ENCODE measurements around the gene CD63.
A peak's percentile ranks its signal among the peaks of the same experiment; 100 is the strongest.

CD63 gene

DNA sequence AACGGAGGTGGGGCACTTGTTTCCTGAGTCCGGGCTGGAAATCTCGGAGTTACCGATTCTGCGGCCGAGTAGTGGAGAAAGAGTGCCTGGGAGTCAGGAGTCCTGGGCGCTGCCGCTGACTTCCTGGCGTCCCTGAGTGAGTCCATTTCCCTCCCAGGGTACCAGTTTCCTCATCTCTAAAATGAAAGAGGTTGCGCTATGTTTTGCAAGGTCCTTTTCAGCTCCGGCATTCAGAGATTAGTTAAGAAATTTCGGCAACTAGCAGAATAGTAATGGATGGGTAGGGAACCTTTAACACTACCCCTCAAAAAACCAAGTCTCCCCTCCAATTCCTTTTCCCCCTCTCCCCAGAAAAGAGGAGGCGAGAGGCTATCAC lies 12.2 kb downstream of the CD63 start:
- peak overlapping the region; percentile 77 for H3K27ac ChIP-seq (ENCODE audit: extremely low read depth, low read depth, low read length)
- ChIA-PET POLR2A (interaction anchor here (1.2 to 2.7 kb wide), 6 partner anchors 8 to 101 kb away, joined by 3 to 17 read pairs (median 4); partner anchors contain the start of genes CD63, ORMDL2 and SARNP), CTCF (interaction anchor here (0.6 to 3.0 kb wide), 7 partner anchors 10 to 219 kb away, joined by 3 to 21 read pairs (median 3); no protein-coding TSS in a partner anchor)
- peak overlapping the region; percentile 83 for H3K4me3 ChIP-seq (ENCODE audit: low read depth, low read length)
- H3K9me3 ChIP-seq (ENCODE audit: control insufficient read depth, insufficient read depth, low read depth, low read length) = no peaks in the 10 kb centered on the region
- TF ChIP-seq BCL11B (tag by site-specific recombination; IDR thresholded peaks at IDR 0.05; ENCODE audit: low read depth) (no peak), GLIS2 (tag by site-specific recombination; IDR thresholded peaks at IDR 0.05) (0 out of 2 replicates have a peak, but pooled peaks have one; percentile 6), ZNF501 (tag by site-specific recombination; IDR thresholded peaks at IDR 0.05) (no peak), GLIS1 (tag by site-specific recombination; IDR thresholded peaks at IDR 0.05) (peak; percentile 39), ZNF138 (tag by site-specific recombination; IDR thresholded peaks at IDR 0.05; ENCODE audit: borderline replicate concordance) (no peak), ZNF335 (tag by site-specific recombination; conservative IDR thresholded peaks at IDR 0.05) (peak; percentile 18)
- TF ChIP-seq, protein P1, sequence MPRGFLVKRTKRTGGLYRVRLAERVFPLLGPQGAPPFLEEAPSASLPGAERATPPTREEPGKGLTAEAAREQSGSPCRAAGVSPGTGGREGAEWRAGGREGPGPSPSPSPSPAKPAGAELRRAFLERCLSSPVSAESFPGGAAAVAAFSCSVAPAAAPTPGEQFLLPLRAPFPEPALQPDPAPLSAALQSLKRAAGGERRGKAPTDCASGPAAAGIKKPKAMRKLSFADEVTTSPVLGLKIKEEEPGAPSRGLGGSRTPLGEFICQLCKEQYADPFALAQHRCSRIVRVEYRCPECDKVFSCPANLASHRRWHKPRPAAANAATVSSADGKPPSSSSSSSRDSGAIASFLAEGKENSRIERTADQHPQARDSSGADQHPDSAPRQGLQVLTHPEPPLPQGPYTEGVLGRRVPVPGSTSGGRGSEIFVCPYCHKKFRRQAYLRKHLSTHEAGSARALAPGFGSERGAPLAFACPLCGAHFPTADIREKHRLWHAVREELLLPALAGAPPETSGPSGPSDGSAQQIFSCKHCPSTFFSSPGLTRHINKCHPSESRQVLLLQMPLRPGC (tag by site-specific recombination; IDR thresholded peaks at IDR 0.05) = 0 out of 2 replicates have a peak, but pooled peaks have one; percentile 9
- TF ChIP-seq, protein P2, sequence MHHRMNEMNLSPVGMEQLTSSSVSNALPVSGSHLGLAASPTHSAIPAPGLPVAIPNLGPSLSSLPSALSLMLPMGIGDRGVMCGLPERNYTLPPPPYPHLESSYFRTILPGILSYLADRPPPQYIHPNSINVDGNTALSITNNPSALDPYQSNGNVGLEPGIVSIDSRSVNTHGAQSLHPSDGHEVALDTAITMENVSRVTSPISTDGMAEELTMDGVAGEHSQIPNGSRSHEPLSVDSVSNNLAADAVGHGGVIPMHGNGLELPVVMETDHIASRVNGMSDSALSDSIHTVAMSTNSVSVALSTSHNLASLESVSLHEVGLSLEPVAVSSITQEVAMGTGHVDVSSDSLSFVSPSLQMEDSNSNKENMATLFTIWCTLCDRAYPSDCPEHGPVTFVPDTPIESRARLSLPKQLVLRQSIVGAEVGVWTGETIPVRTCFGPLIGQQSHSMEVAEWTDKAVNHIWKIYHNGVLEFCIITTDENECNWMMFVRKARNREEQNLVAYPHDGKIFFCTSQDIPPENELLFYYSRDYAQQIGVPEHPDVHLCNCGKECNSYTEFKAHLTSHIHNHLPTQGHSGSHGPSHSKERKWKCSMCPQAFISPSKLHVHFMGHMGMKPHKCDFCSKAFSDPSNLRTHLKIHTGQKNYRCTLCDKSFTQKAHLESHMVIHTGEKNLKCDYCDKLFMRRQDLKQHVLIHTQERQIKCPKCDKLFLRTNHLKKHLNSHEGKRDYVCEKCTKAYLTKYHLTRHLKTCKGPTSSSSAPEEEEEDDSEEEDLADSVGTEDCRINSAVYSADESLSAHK (tag by site-specific recombination; IDR thresholded peaks at IDR 0.05) = peak; percentile 12; the same call in 1 of the 2 replicates
- TF ChIP-seq, protein P3, sequence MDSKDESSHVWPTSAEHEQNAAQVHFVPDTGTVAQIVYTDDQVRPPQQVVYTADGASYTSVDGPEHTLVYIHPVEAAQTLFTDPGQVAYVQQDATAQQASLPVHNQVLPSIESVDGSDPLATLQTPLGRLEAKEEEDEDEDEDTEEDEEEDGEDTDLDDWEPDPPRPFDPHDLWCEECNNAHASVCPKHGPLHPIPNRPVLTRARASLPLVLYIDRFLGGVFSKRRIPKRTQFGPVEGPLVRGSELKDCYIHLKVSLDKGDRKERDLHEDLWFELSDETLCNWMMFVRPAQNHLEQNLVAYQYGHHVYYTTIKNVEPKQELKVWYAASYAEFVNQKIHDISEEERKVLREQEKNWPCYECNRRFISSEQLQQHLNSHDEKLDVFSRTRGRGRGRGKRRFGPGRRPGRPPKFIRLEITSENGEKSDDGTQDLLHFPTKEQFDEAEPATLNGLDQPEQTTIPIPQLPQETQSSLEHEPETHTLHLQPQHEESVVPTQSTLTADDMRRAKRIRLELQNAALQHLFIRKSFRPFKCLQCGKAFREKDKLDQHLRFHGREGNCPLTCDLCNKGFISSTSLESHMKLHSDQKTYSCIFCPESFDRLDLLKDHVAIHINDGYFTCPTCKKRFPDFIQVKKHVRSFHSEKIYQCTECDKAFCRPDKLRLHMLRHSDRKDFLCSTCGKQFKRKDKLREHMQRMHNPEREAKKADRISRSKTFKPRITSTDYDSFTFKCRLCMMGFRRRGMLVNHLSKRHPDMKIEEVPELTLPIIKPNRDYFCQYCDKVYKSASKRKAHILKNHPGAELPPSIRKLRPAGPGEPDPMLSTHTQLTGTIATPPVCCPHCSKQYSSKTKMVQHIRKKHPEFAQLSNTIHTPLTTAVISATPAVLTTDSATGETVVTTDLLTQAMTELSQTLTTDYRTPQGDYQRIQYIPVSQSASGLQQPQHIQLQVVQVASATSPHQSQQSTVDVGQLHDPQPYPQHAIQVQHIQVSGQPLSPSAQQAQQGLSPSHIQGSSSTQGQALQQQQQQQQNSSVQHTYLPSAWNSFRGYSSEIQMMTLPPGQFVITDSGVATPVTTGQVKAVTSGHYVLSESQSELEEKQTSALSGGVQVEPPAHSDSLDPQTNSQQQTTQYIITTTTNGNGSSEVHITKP (tag by site-specific recombination; IDR thresholded peaks at IDR 0.05) = peak; percentile 98
- H3K36me3 ChIP-seq (ENCODE audit: control insufficient read depth in 2 of 2, insufficient read depth in 1 of 2, low read length in 2 of 2) = peaks cover 0 to 20% of the 10 kb centered on the region in 2 experiments; a peak in 1 of 3 replicates
- peaks cover 13% of the 10 kb centered on the region; the same call in 1 of the 2 replicates for H3K4me1 ChIP-seq (ENCODE audit: control insufficient read depth, insufficient read depth, low read length)

DNA sequence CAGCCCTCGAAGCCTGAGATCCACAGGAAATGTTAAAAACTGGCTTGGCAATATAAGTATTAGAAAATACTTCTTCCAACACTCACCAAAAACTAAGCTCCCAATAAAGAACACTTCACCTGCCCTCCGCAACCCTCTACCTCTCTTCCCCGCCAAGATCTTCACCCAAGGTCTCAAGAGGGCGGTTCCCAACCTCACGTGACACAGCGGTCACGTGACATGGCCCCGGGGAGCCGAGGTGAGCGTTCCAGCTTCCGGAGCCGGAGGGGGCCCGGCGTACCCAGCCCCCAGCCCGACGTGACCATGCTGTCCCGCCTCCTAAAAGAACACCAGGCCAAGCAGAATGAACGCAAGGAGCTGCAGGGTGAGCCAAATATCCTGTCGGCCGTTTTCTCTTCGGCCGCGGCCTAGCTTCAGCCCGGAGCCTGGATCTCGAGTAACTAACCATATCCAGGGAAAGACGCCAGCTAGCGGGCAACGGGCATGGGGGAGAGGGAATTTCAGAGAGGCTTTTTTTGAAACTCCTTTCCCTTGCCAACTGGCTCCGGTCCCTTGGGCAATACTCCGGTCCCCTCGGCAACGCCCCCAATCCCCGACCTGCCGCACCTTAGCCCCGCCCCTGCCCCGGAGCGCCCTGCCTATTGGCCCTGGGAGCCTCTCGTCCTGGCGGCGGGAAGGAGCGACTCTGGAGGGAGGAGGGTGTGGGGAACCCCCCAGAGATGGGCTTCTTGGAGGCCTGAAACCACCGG lies 12.8 kb downstream of the CD63 start, which contains the start of gene BLOC1S1:
Gene BLOC1S1, plus strand, starts transcription at position 214 of the 749 bp plus-strand sequence. Its CDS starts 6 bp downstream, at position 220.
- Histone ChIP-seq H3K4me3 (ENCODE audit: low read depth, low read length) (peak within 1 kb of the TSS; percentile 83), H3K9me3 (ENCODE audit: control insufficient read depth, insufficient read depth, low read depth, low read length) (no peaks in the 10 kb centered on the region), H3K27ac (ENCODE audit: extremely low read depth, low read depth, low read length) (peak within 1 kb of the TSS; percentile 77), H3K36me3 (ENCODE audit: control insufficient read depth in 2 of 2, insufficient read depth in 1 of 2, low read length in 2 of 2) (peaks cover 0 to 20% of the 10 kb centered on the region in 2 experiments; a peak in 1 of 3 replicates), H3K4me1 (ENCODE audit: control insufficient read depth, insufficient read depth, low read length) (peaks cover 13% of the 10 kb centered on the region; the same call in 1 of the 2 replicates)
- POLR2A ChIA-PET = interaction anchor here (1.0 to 2.7 kb wide), 7 partner anchors 9 to 102 kb away, joined by 3 to 17 read pairs (median 4); partner anchors contain the start of genes CD63, ORMDL2 and SARNP
- CTCF ChIA-PET = interaction anchor here (0.6 to 3.0 kb wide), 10 partner anchors 10 to 281 kb away, joined by 3 to 21 read pairs (median 3); a partner anchor contains a TSS
- TF ChIP-seq SP3 (tag by site-specific recombination; IDR thresholded peaks at IDR 0.05) (peak; percentile 94), ZNF266 (tag by site-specific recombination; IDR thresholded peaks at IDR 0.05; ENCODE audit: low read depth) (0 out of 2 replicates have a peak, but pooled peaks have one; percentile 14), KLF1 (tag by site-specific recombination; IDR thresholded peaks at IDR 0.05) (peak; percentile 91), HOXD13 (CRISPR knock-in tag; IDR thresholded peaks at IDR 0.05; ENCODE audit: borderline replicate concordance) (no peak), ZNF843 (tag by site-specific recombination; IDR thresholded peaks at IDR 0.05) (peak; percentile 77), ZBTB17 (tag by site-specific recombination; IDR thresholded peaks at IDR 0.05) (peak; percentile 92), OSR2 (tag by site-specific recombination; IDR thresholded peaks at IDR 0.05) (peak; percentile 71)
- TF ChIP-seq, protein P4, sequence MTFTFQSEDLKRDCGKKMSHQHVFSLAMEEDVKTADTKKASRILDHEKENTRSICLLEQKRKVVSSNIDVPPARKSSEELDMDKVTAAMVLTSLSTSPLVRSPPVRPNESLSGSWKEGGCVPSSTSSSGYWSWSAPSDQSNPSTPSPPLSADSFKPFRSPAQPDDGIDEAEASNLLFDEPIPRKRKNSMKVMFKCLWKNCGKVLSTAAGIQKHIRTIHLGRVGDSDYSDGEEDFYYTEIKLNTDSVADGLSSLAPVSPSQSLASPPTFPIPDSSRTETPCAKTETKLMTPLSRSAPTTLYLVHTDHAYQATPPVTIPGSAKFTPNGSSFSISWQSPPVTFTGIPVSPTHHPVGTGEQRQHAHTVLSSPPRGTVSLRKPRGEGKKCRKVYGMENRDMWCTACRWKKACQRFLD (tag by site-specific recombination; IDR thresholded peaks at IDR 0.05) = peak; percentile 95
- TF ChIP-seq, protein P5, sequence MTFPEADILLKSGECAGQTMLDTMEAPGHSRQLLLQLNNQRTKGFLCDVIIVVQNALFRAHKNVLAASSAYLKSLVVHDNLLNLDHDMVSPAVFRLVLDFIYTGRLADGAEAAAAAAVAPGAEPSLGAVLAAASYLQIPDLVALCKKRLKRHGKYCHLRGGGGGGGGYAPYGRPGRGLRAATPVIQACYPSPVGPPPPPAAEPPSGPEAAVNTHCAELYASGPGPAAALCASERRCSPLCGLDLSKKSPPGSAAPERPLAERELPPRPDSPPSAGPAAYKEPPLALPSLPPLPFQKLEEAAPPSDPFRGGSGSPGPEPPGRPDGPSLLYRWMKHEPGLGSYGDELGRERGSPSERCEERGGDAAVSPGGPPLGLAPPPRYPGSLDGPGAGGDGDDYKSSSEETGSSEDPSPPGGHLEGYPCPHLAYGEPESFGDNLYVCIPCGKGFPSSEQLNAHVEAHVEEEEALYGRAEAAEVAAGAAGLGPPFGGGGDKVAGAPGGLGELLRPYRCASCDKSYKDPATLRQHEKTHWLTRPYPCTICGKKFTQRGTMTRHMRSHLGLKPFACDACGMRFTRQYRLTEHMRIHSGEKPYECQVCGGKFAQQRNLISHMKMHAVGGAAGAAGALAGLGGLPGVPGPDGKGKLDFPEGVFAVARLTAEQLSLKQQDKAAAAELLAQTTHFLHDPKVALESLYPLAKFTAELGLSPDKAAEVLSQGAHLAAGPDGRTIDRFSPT (tag by site-specific recombination; IDR thresholded peaks at IDR 0.05) = peak; percentile 63
